CD4-positive, alpha-beta T cell treated with Interleukin-2 at 100 ng/mL for 4 hours (primary cell): Measurements from ENCODE around the gene KIF18A.

Experiments used
- DNase-seq: peaks from one replicate; pipeline ENCODE4 v3.0.0-alpha.2; 2020; ENCODE audit warnings: low spot score

The KIF18A gene

DNA sequence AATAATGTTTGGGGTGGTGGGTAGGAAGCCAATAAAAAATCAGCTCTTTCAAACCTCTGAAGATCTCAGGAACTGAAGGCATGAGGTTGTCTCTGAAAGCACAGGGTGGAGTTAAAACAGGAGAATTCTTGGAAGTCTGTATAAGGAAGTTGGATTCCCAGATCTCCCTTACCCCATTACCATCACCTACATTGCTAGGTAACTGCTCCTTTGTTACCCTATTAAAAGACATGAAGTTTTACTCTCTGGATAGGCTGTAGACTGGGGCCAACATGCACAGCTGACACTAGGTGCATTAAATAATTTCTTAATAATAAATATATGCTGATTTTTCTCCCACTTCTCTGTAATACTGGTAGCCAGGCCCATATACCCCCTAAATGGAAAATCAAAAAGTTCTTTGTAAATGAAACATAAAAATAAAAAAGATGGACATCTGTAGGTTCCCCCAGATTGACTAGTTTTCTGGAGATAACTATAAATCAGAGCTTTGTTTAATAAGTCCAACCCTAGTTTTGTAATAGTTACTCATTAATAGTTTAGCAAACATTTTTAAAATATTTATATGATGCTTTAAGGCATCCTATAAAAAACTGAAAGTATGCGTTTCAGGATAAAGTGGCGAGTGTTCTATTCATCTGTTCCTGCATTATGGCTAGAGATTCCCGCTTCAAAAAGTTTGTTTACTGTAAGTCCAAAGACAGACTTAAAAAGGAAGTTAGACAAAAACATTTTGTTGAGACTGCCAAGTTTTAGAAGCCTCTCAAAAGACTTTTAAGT, 63.8 kb downstream of the KIF18A start:
- DNase-seq, result no peak

DNA sequence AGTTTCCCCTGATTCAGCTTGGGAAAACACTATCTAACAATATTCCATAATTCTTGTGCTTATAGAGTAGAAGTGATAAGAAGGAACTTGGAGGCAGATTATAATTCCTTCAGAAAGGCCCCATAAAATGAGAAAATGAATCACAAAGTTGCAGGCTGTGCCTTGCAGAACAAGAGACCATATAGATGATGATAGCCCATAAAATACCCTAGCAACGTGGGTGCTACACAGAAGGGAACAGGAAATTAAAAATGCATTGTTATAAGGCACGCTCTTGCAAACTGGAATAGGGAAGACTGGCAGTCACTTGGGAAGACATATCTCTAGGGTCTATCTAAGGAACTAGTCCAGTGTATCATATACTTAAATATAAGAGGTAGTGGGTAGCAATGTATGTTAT, 67.6 kb downstream of the KIF18A start:
- DNase-seq, result no peak

DNA sequence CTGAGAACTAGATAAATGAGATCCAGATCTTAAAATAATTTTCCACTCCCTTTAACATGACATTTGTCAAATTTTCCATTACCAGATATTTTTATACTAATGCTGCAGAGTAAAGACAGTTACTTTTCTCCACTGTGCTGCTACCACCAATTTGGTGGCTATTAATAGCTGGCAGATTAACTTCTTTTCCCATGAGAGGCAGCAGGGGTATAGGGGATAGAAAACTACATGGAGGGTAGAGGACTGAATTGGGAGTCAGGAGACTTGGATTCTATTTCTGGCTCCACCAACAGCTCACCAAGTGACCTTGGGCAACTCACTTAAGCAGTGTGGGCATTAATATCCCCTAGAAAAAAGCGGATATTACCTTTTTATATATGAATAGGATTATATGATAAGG, 69.2 kb downstream of the KIF18A start:
- DNase-seq, result no peak

DNA sequence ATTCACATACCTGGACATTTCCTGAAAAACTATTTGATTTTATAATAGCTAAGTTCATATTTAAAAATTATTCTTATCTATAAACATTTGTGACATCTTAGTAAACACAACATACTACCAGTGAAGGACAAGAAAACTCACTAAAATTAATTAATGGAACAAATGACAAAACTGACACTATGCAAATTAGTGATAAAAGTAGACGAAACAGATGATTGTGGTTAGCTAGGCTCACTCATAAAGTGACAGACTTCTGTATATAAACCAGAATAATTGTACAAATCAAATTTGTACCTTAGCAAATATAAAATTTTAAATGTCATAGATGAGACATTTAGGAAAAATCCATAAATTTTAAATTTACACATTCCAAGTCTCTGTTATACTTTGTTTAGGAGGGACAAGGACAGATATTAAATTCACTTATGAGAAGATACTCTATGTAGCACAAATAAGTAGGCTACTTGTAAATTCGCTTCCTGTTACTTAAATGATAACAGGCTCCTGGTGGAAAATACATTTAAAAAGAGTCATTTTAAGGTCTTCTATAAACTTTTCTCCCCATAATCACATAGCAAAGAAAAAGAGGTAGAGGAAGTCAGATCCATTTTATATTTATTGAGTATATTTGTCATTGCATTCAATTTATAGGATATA, 81.2 kb downstream of the KIF18A start:
- no peak for DNase-seq

DNA sequence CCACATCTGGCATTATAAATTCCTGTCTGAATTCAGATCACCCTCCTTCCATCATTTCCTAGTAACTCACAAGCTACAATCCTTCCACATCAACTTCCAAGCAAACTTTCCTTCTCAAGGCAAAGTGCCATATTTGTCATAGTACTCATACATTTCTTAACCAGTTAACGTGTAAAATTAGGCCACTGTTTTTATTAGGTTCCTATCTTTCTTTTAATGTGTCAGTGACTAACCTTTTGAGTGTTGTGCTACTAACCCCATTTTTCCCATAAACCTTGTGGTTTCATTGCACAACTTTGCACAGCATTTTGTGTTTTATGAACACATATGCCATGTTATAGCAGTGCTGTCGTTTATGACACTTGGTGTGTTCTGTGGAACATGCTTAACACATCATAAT, 90.1 kb downstream of the KIF18A start:
- no peak for DNase-seq

DNA sequence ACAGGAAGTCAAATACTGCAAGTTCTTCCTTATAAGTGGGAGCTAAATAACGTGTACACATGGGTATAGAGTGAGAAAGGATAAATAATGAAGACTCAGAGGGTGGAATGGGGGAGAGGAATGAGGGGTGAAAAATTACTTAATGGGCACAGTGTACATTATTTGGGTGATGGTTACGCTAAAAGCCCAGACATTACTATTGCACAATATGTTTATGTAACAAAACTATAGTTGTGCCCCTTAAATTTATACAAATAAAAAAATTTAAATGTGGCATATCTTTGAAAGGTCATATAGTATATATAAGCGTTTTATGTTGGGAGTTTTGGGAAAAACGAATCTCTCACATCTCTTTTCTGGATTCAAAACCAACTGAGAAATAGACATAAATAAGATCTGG, 96.1 kb downstream of the KIF18A start:
- no peak for DNase-seq

DNA sequence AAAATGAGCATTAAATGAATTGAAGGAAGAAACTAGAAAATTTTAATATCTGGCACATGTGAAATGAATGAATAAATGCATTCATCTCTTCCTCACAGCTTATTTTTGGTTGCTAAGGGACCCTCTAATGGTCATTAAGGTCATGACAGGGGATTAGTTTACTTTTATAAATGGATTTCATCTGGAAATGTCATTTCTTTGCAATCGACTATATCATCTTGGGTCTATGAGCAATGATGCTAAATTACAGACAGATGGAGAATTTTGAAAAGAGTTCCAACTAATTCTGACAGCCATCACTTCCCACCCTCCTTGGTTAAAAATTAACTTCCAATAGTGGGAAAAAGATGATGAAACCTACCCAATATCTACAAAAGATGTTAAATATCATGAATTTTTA, 98.0 kb downstream of the KIF18A start:
- no peak for DNase-seq

DNA sequence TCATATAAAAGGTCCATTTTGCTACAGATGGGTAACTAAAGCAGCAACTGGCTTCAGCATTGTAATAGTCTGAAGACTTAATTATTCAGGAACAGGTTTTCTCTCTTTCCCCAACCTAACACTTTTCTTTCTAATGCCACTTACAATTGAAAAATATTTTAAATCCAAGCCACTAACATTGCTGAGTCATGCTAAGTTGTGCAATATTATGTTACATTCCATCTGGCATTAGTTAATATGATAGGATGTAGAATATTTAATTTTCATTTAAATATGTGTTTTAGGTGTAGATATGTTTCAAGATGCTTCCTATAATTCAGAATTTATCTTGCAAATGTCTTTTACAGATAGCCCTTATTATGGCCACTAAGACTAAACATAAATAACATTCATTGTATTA, 98.6 kb downstream of the KIF18A start:
- DNase-seq, result no peak

DNA sequence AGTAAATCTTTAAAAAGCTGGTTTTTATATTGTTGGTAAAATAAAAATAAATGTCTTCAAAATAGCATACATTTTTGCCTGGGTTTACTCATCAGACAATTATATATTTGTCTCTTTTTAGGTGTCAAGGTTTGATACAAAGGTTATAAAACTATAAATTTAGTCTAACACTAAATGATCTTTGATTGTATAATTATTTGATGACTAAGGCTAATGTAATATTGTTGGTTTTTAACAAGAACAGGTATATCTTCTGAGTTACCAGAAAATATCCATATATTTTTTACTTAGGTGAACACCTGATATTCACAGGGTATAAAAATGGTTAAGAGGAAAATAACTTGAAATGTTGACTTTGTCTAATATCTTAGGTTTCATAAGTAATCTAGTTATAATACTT, 104.3 kb downstream of the KIF18A start:
- no peak for DNase-seq

DNA sequence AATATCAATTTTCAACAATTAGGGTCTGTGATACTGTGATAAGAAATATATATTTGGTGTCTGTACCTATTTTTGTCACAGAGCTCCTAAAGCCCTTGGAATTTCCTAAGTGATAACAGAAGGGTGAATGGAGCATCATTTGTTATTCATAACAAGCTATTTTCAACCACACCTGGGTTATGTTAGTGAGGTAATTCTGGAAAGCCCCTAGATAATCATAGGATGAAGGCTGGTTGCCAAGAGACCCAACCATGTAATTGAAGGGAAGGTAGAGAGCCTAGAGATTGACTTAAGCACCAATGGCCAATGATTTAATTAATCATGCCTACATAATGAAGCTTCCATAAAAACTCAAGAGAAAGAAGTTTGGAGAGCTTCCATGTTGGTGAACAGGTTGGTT, 109.4 kb downstream of the KIF18A start:
- no peak for DNase-seq

DNA sequence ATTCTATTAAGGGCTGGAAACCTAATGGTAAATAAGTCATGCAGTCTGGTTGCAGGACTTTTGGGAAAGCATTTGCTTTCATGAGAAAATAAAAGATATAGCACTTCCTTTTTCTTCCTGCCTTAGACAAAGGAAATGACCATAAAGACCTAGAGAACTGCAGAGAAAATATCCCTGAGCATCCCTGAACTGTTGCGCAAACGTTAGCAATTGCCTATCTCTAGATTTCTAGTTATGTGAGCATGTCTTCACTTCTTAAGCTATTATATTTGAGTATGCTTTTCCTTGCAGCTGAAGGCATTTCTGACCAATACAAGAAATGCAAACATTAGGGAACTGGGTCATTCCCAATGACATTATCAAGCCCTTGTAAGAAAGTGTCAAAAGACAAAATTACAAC, 110.6 kb downstream of the KIF18A start:
- DNase-seq, result no peak

DNA sequence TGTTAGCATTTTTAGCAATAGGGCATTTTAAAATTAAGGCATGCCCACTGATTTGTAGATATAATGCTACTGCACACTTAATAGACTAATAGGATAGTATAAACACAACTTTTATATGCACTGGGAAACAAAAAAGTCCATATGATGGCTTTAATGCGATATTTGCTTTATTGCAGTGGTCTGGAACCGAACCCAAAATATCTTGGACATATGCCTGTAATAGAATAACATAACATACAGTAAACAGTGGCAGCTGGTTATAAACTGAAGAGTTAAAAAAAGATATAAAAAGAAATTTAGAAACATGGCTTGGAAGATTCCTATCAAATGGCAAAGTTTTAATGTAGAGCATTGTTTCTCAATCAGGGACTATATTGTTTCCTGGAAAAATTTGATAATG, 111.9 kb downstream of the KIF18A start:
- DNase-seq, result no peak

DNA sequence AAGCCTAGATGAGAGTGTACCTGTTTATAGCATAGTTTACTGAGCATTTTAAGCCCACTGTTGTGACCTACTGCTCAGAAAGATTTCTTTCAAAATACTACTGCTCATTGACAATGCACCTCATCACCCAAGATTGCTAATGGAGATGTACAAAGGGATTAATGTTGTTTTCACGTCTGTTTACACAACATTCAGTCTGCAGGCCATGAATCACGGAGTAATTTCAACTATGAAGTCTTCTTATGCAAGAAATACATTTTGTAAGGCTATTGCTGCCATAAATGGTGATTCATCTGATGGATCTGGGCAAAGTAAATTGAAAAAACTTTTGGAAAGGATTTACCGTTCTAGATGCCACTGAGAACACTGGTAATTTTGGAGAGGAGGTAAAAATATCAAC, 112.9 kb downstream of the KIF18A start:
- no peak for DNase-seq

DNA sequence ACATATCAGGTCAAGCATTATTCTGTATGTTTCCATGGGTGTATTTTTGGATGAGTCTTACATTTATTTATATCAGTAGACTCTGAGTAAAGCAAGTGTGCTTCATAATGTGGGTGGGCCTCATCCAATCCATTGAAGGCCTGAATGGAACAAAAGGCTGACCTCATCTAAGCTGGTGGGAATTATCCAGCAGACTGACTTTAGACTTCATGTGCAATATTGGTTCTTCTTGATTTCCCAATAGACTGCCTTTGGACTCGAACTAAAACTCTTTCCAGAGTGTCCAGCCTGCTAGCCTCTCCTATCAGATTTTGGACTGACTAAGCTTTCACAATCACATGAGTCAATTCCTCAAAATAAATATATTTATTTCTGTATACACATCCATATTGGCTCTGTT, 116.2 kb downstream of the KIF18A start:
- no peak for DNase-seq

DNA sequence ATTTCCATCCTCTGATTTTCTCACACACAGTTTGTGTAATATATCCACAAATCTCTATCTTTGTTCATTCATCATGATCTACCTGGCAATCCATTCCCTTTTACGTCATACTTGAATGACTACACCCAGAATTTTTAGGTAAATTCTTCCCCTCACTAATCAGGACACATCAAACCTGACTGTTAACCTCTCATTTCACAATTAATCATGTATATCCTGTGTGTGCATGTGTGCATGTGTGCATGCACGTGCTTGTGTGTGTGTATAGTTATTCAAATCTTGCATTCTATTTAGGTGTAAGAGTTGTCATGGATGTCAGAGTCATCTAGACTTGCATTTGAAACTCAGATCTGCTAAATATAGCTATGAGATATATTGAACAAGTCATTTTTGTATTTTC, 130.4 kb downstream of the KIF18A start:
- DNase-seq, result no peak

DNA sequence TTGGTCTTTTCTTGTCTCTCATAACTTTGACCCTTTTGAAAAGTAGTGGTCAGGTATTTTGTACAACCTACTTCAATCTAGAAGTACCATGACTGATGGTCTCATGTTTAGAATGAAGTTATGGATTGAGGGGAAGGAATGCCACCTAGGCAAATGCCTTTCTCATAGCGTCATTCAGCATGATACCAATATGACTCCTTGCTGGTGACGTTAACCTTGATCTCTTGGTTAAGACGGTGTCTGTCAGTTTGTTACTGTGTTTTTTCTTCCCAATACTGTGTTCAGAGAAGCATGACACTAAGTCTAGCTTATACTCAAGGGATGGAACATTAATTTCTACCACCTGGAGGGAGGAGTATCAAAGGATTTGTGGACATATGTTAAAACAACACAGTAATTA, 130.9 kb downstream of the KIF18A start:
- no peak for DNase-seq

DNA sequence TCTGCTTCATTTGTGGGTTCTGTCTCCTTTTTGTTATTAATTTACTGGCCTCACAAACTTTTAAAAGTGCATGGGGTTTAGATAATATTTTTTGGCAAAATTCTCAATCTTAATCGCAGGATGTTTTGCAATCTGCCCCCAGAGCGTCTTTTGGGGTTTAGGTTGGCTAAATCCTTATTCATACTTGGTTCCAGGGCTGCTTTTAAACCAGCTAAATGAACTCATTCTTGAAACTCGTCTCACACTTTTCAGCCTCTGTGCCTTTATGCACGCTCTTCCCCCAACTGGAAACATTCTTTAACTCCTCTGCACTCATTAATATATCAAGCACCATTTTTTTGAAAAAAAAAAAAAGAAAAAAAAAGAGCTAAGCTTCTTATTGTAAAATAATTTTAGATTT, 131.7 kb downstream of the KIF18A start:
- no peak for DNase-seq

DNA sequence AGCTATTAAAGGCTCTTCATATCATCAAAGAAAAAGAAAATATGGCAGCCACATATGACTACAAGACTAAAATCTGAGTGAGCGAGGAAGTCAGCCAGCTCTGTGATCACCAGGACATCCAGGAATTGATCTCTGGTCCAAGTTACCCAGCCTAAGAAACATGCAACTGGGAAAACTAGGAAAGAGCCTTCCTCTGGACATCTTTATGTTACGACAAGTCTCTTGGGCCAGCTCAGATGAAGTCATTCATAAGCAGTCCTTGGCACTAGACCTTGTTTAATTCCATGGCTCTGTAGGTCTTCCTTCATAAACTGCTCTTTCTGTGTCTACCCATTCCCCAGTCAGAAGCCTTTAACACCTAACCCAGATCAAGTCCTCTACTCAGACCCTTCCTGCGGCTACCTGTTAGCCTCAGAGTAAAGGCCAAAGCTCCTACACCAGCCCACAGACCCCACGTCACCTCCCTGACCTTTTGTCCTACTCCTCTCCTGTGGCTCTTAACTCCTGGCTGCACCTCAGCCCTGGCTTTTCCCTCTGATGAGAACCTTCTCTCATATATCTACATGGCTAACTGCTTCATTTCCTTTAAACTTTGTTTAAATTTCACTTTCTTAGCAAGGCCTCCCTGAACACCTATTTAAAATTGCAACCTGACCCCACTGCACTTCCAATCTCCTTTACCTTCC, 134.0 kb downstream of the KIF18A start:
- no peak for DNase-seq

DNA sequence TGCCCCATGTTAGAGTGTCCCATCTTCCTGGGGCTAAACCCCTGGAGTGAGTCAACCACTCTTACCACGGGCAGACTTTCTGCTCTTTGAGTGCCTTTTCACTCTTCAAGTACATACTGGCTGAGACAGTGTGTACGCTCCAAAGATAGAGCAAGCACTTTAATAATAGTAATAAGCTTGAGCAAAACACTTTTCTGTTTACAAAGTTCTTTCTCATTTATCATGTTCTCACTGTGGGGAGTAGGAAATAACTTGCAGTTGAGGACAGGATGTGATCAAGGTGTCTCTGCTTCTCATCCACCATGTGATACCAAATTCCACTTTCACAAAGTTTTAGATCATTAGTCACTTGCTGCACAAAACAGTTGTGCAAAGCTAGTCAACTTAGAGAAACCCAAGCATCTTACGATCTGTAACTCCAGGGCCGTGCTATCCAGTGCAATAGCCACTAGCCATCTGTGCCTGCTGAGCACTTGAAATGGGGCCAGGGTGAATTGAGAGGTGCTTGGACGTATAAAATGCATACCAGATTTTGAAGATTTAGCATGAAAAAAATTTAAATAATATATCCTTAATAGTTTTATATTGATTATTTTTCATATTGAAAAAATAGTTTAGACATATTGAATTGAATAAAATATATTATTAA, 135.3 kb downstream of the KIF18A start:
- no peak for DNase-seq

DNA sequence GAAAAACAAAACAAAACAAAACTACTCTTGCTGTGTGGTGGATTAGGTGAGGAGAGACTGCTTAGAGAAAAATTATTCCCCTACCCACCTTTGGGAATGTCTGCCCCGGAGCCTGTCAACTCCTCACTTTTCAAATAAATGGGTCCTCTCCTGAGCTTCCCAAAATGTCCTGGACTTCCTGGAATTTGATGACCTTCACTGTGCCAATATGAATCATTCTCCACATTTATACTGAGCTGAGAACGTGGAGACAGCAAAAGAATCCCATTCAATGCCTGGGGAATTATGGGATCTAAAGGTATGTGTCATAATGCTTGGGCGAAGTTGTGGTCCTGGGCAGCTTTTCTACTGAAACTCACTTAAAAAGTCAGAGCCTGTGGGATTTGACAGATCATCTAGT, 136.8 kb downstream of the KIF18A start:
- DNase-seq, result no peak
